ENCODE data around the gene DTD1. TPM values are rescaled to one million over a fixed set of nuclear protein-coding genes. Genes with fewer than 3 reads are reported as not detected.

Gene DTD1
- total RNA-seq, 1 donor from 2014 or later = 34.9 TPM

DNA sequence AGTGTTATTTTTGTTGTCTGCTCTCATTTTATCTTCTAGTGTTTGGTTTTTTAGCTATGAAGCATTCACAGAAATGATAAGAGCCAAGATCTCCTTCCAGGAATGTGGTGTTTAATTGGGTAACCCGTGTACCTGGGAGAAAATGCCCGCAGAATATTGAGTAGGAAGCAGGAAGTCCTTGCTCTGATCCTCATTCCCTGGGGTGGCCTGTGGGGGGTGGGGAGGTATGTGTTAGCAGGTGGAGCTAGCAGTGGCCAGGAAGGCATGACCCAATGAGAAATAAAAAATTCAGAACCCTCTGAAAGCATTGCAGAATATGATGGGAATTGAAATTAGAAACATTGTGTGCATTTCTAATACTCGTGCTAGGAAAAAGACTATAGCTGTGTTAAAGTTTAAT, 100.8 kb downstream of the DTD1 start:
- DNase-seq (ENCODE audit: low spot score in 2 of 2) = no peak
- TF ChIP-seq, protein P1, sequence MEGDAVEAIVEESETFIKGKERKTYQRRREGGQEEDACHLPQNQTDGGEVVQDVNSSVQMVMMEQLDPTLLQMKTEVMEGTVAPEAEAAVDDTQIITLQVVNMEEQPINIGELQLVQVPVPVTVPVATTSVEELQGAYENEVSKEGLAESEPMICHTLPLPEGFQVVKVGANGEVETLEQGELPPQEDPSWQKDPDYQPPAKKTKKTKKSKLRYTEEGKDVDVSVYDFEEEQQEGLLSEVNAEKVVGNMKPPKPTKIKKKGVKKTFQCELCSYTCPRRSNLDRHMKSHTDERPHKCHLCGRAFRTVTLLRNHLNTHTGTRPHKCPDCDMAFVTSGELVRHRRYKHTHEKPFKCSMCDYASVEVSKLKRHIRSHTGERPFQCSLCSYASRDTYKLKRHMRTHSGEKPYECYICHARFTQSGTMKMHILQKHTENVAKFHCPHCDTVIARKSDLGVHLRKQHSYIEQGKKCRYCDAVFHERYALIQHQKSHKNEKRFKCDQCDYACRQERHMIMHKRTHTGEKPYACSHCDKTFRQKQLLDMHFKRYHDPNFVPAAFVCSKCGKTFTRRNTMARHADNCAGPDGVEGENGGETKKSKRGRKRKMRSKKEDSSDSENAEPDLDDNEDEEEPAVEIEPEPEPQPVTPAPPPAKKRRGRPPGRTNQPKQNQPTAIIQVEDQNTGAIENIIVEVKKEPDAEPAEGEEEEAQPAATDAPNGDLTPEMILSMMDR (IDR thresholded peaks at IDR 0.05) = no peak
- Histone ChIP-seq H3K9me3 (no peaks in the 10 kb centered on the region), H3K4me3 (no peak overlapping the region), H3K36me3 (peaks cover 0 to under 1% of the 10 kb centered on the region in 2 donors), H3K27ac (no peak overlapping the region), H3K4me1 (no peaks in the 10 kb centered on the region), H3K27me3 (no peaks in the 10 kb centered on the region)
- intact Hi-C loops (cut with DNase I) = no loop called here

DNA sequence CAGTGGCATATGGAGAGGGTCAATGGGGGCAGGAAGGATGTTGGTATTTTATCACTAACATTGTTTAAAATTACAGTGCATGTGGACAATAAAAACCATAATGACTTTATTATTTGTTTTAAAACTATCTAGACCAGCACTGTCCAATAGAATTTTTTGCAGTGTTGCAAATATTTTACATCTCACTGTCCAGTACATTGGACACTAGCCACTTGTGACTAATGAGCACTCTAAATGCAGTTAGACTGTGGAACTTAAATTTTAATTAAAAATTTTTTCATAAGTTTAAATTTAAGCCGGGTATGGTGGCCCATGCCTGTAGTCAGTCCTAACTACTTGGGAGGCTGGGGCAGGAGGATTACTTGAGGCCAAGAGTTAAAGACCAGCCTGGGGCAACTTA, 101.7 kb downstream of the DTD1 start:
- TF ChIP-seq, protein P1 (IDR thresholded peaks at IDR 0.05) = no peak
- no peak overlapping the region for H3K27ac ChIP-seq
- peaks cover 0 to 3% of the 10 kb centered on the region in 2 donors for H3K36me3 ChIP-seq

DNA sequence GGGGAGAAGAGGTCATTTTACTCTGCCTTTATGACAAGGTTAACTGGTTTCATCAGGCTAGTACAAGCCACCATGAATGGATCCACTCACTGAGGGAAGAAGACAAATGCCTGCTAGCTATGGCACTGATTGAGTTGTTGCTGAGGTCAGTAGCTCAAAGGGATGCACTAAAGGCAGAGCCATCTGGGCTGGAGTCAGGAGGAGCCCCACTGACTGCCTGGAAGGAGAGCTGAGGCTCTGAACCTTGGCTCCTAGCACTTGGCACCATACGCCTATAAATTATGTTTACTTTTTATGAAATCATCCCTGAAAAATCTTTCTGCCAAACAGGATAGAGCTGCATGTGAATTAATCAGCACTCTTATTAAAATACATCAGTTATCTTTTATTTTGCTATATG, 104.6 kb downstream of the DTD1 start:
- Histone ChIP-seq H3K27me3 (no peaks in the 10 kb centered on the region), H3K9me3 (no peaks in the 10 kb centered on the region), H3K4me3 (no peak overlapping the region), H3K27ac (no peak overlapping the region), H3K4me1 (no peaks in the 10 kb centered on the region), H3K36me3 (peaks cover 0 to 3% of the 10 kb centered on the region in 2 donors)
- TF ChIP-seq, protein P1 (IDR thresholded peaks at IDR 0.05) = no peak
- DNase-seq (ENCODE audit: low spot score in 2 of 2) = no peak
- intact Hi-C loops (cut with DNase I) = no loop called here

More for the DNA sequence above, 101.7 kb downstream of the DTD1 start:
- H3K27me3 ChIP-seq = no peaks in the 10 kb centered on the region
- intact Hi-C loops (cut with DNase I) = no loop called here
- H3K4me3 ChIP-seq = no peak overlapping the region
- no peaks in the 10 kb centered on the region for H3K4me1 ChIP-seq
- no peak for DNase-seq (ENCODE audit: low spot score in 2 of 2)
- no peaks in the 10 kb centered on the region for H3K9me3 ChIP-seq

GRCh38 chr20:18694071-18694470, 106.2 kb downstream of the DTD1 start:
- intact Hi-C loops (cut with DNase I) = no loop called here
- H3K4me3 ChIP-seq = no peak overlapping the region
- H3K36me3 ChIP-seq = peaks cover 0 to 3% of the 10 kb centered on the region in 2 donors
- DNase-seq (ENCODE audit: low spot score in 2 of 2) = no peak
- H3K27me3 ChIP-seq = no peaks in the 10 kb centered on the region
- no peaks in the 10 kb centered on the region for H3K4me1 ChIP-seq
- no peak overlapping the region for H3K27ac ChIP-seq
- H3K9me3 ChIP-seq = no peaks in the 10 kb centered on the region
- TF ChIP-seq, protein P1 (IDR thresholded peaks at IDR 0.05) = no peak

DNA sequence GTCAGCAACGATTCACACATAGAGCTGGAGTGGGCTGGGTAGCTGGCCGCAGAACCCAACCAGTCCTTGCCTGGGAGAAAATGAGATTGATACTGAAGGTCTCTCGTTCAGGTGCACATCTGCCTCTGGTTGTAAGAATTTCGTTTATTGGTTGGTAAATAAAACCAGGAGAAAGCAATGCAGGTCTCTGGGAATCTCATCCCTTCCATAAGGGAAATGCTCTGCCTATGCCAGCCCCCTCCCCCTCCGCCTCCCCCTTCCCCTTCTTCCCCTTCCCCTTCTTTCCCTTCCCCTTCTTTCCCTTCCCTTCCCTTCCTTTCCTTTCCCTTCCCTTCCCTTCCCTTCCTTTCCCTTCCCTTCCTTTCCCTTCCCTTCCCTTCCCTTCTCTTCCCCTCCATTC, 107.3 kb downstream of the DTD1 start:
- TF ChIP-seq, protein P1 (IDR thresholded peaks at IDR 0.05) = no peak
- Histone ChIP-seq H3K27me3 (no peaks in the 10 kb centered on the region), H3K4me3 (no peak overlapping the region), H3K27ac (no peak overlapping the region), H3K9me3 (no peaks in the 10 kb centered on the region), H3K36me3 (peaks cover 0 to 3% of the 10 kb centered on the region in 2 donors), H3K4me1 (no peaks in the 10 kb centered on the region)
- intact Hi-C loops (cut with DNase I) = no loop called here
- no peak for DNase-seq (ENCODE audit: low spot score in 2 of 2)

Data from ascending aorta (tissue), 2 donors.